UCSD-AML1 (cell line): ENCODE results near the gene TNNT2.

ENCODE experiments used
- DNase-seq: peaks from one replicate; lab custom pipeline; 2025; ENCODE audit not compliant: unreplicated experiment; lab: John Stamatoyannopoulos, UW

The TNNT2 gene

GRCh38 chr1:201318504-201319340, 58.8 kb downstream of the TNNT2 start:
- no peak for DNase-seq

GRCh38 chr1:201317551-201317950, 59.9 kb downstream of the TNNT2 start:
- no peak for DNase-seq

GRCh38 chr1:201316556-201316955, 60.9 kb downstream of the TNNT2 start:
- DNase-seq, result no peak

- DNase-seq, result no peak
Measured at GRCh38 chr1:201313086-201313485, 64.4 kb downstream of the TNNT2 start.

GRCh38 chr1:201312298-201312697, 65.2 kb downstream of the TNNT2 start:
- DNase-seq, result no peak

- DNase-seq, result no peak
Measured at GRCh38 chr1:201311356-201312011, 66.0 kb downstream of the TNNT2 start.

- no peak for DNase-seq
Measured at GRCh38 chr1:201310986-201311355, 66.5 kb downstream of the TNNT2 start.

- no peak for DNase-seq
Measured at GRCh38 chr1:201310251-201310985, 67.1 kb downstream of the TNNT2 start.

GRCh38 chr1:201309416-201309815, 68.1 kb downstream of the TNNT2 start:
- no peak for DNase-seq
